HepG2 (cell line): ENCODE measurements around the gene EPB41L1. TPM values are rescaled to one million over a fixed set of nuclear protein-coding genes. Genes with fewer than 3 reads are reported as not detected.

Experiments
- ATAC-seq: fragments of 200-7000 bp; cut with Tn5 transposase; 3 replicates; pipeline ENCODE4 v1.9.1; 2020; ENCODE audit warnings: mild to moderate bottlenecking, moderate library complexity
- BruUV-seq: library from RNA; stranded (reverse); fragments of 400-500 nt; replicated peaks from 2 replicates; lab custom pipeline; 2021; lab: Mats Ljungman, UMichigan
- CTCF ChIA-PET: fragments of 300-600 bp; formaldehyde crosslinking; extraction: SDS; loops from one replicate; lab custom pipeline; 2021; ENCODE audit warnings: low total read pairs, inconsistent platforms, low intra/inter-chr PET ratio; lab: Yijun Ruan, JAX
- POLR2A ChIA-PET: fragments of 350-600 bp; sonication (Branson Sonifier 250); formaldehyde crosslinking; loops from one replicate; lab custom pipeline; 2020; ENCODE audit warnings: antibody characterized with exemption, inconsistent platforms; lab: Yijun Ruan, JAX
- DNase-seq: peaks from one replicate; pipeline ENCODE4 v3.0.0-alpha.2; 2015; ENCODE audit warnings: low spot score
- FAIRE-seq: peaks from 3 replicates; lab custom pipeline; 2011; peaks lifted over from hg19 to GRCh38; lab: Jason Lieb, UNC
- H2AFZ ChIP-seq: one replicate; pipeline ENCODE4 v1.6.1; 2011; ENCODE audit warnings: low read length, inconsistent platforms
- H3K27ac ChIP-seq: fragments of 300-600 bp; 3 replicates; pipeline ENCODE4 v1.8.0; 2011; ENCODE audit warnings: mixed run types, mild to moderate bottlenecking, mixed read lengths, low read length, inconsistent platforms; ENCODE audit not compliant: insufficient read depth; ENCODE audit errors: extremely low read length
- H3K27me3 ChIP-seq, 2 experiments: fragments of 200-600 bp in 1 of 2; 2 replicates in 1 of 2; 3 replicates in 1 of 2; pipeline versions ENCODE4 v1.6.0 to v1.8.0; 2011; ENCODE audit warnings: low read length in 2 of 2, mild to moderate bottlenecking in 2 of 2, moderate library complexity in 2 of 2, inconsistent platforms in 1 of 2; ENCODE audit not compliant: insufficient read depth in 2 of 2, control insufficient read depth in 1 of 2
- H3K36me3 ChIP-seq, 2 experiments: fragments of 200-600 bp in 1 of 2; replicated peaks in 1 of 2; 2 replicates in 1 of 2; 3 replicates in 1 of 2; pipeline versions ENCODE4 v1.5.1 to v1.8.0; 2011; ENCODE audit warnings: low read length in 2 of 2, inconsistent platforms in 1 of 2; ENCODE audit not compliant: insufficient read depth in 2 of 2, control insufficient read depth in 1 of 2
- H3K4me1 ChIP-seq: 2 replicates; pipeline ENCODE4 v1.5.1; 2012; ENCODE audit warnings: low read length, inconsistent platforms; ENCODE audit not compliant: insufficient read depth
- H3K4me2 ChIP-seq: 2 replicates; pipeline ENCODE4 v1.6.0; 2011; ENCODE audit warnings: low read depth, low read length, inconsistent platforms
- H3K4me3 ChIP-seq, 3 experiments: fragments of 200-600 bp in 1 of 3; sonication (generic), shearing (Covaris generic) in 1 of 3; replicated peaks in 1 of 3; 2 replicates each; pipeline ENCODE4 v1.5.1; 2011 to 2016; ENCODE audit warnings: low read length in 3 of 3, inconsistent platforms in 2 of 3, low read depth in 2 of 3, mild to moderate bottlenecking in 2 of 3, control low read depth in 1 of 3, mixed read lengths in 1 of 3; ENCODE audit not compliant: insufficient read depth in 1 of 3
- H3K79me2 ChIP-seq: one replicate; pipeline ENCODE4 v1.6.1; 2011; ENCODE audit warnings: low read length, inconsistent platforms; ENCODE audit not compliant: insufficient read depth
- H3K9ac ChIP-seq: 2 replicates; pipeline ENCODE4 v1.6.0; 2011; ENCODE audit warnings: mild to moderate bottlenecking, low read depth, low read length, inconsistent platforms; ENCODE audit not compliant: insufficient read depth
- H3K9me3 ChIP-seq: 2 replicates; pipeline ENCODE4 v1.5.1; 2012; ENCODE audit warnings: mild to moderate bottlenecking, low read length
- H4K20me1 ChIP-seq: 2 replicates; pipeline ENCODE4 v1.6.0; 2011; ENCODE audit warnings: inconsistent platforms, mild to moderate bottlenecking, low read length, moderate library complexity; ENCODE audit not compliant: insufficient read depth
- DMAP1 ChIP-seq: IDR thresholded peaks from 2 replicates; pipeline ENCODE4 v1.6.1; 2016
- FOXO1 ChIP-seq: sonication (generic); formaldehyde crosslinking; IDR thresholded peaks from 2 replicates; pipeline ENCODE4 v1.4.0; 2020; ENCODE audit warnings: missing genetic modification reagents
- HOXA3 ChIP-seq: sonication (generic); formaldehyde crosslinking; IDR thresholded peaks from 2 replicates; pipeline ENCODE4 v1.5.0; 2020; ENCODE audit warnings: missing genetic modification reagents
- KDM1A ChIP-seq: IDR thresholded peaks from 2 replicates; pipeline ENCODE4 v1.6.1; 2016; ENCODE audit warnings: missing compliant biosample characterization
- RAD51 ChIP-seq: fragments of 450-650 bp; IDR thresholded peaks from 2 replicates; pipeline ENCODE4 v1.6.1; 2016; ENCODE audit warnings: borderline replicate concordance
- TEAD2 ChIP-seq: sonication (generic); formaldehyde crosslinking; IDR thresholded peaks from 2 replicates; pipeline ENCODE4 v1.9.0; 2021; ENCODE audit warnings: missing genetic modification reagents
- TGIF2 ChIP-seq: IDR thresholded peaks from 2 replicates; pipeline ENCODE4 v1.6.1; 2016; ENCODE audit warnings: control low read depth, missing compliant biosample characterization
- ZKSCAN5 ChIP-seq: sonication (generic); formaldehyde crosslinking; IDR thresholded peaks from 2 replicates; pipeline ENCODE4 v1.5.1; 2020; ENCODE audit warnings: mild to moderate bottlenecking, missing genetic modification reagents
- ZNF329 ChIP-seq: sonication (generic); formaldehyde crosslinking; IDR thresholded peaks from 2 replicates; pipeline ENCODE4 v1.9.0; 2021; ENCODE audit warnings: low read depth, mild to moderate bottlenecking, missing genetic modification reagents
- WGBS: methylation state at CpG from one replicate; pipeline ENCODE4 v1.1.6; 2017; ENCODE audit warnings: low lambda C conversion rate; 5-methylcytosine and 5-hydroxymethylcytosine counted together
- in situ Hi-C: cut with HindIII; loops from 2 replicates; pipeline ENCODE4 v1.10.0; 2017; ENCODE audit warnings: low pct_unique_long_range_greater_than_20kb; ENCODE audit not compliant: extremely low pct_ligation_motif_present
- intact Hi-C: fragments of 100-400 bp; cut with micrococcal nuclease; formaldehyde crosslinking; loops from one replicate; pipeline ENCODE4 v1.10.0; 2022; ENCODE audit not compliant: unreplicated experiment
- polyA plus RNA-seq, 8 experiments: library from polyadenylated mRNA; depleted of rRNA in 3 of 8; stranded (reverse) in 7 of 8; unstranded in 1 of 8; fragments of >200 nt; fragmentation: Illumina TruSeq in 4 of 8; extraction: Trizol in 4 of 8; gene quantifications; 2 replicates each; pipeline versions ENCODE4 v1.2.1 to v1.2.3, GENCODE V29; 2011 to 2016; ENCODE audit warnings: low read depth in 4 of 8, missing spikeins in 1 of 8, mixed read lengths in 1 of 8; ENCODE audit not compliant: insufficient read depth in 1 of 8
- total RNA-seq, 5 experiments: library from RNA; depleted of rRNA; stranded (reverse); fragments of >200 nt; fragmentation: Illumina TruSeq; extraction: Trizol; gene quantifications; 2 replicates each; pipeline ENCODE4 v1.2.3, GENCODE V29; 2016; ENCODE audit warnings: low read depth in 1 of 5
- TF ChIP-seq, protein P1 (sequence below): sonication (generic); formaldehyde crosslinking; IDR thresholded peaks from 2 replicates; pipeline ENCODE4 v1.5.0; 2020; ENCODE audit warnings: mild to moderate bottlenecking, missing genetic modification reagents, borderline replicate concordance
- TF ChIP-seq, protein P2 (sequence below): sonication (generic); formaldehyde crosslinking; IDR thresholded peaks from 2 replicates; pipeline ENCODE4 v1.4.0; 2020; ENCODE audit warnings: missing genetic modification reagents
- TF ChIP-seq, protein P3 (sequence below), 2 experiments: sonication (generic) in 1 of 2; formaldehyde crosslinking in 1 of 2; IDR thresholded peaks; 2 replicates each; pipeline versions ENCODE4 v1.5.1 to v1.6.1; 2011 to 2020; ENCODE audit warnings: borderline replicate concordance in 1 of 2, low read depth in 1 of 2, low read length in 1 of 2, mild to moderate bottlenecking in 1 of 2, missing genetic modification reagents in 1 of 2, moderate library complexity in 1 of 2

Gene EPB41L1
- total and polyA plus RNA-seq, 2 of the 13 experiments (the other 11 are each of a cell fraction or from before 2014, with no cell fraction given): 16.7 to 39.0 TPM

DNA sequence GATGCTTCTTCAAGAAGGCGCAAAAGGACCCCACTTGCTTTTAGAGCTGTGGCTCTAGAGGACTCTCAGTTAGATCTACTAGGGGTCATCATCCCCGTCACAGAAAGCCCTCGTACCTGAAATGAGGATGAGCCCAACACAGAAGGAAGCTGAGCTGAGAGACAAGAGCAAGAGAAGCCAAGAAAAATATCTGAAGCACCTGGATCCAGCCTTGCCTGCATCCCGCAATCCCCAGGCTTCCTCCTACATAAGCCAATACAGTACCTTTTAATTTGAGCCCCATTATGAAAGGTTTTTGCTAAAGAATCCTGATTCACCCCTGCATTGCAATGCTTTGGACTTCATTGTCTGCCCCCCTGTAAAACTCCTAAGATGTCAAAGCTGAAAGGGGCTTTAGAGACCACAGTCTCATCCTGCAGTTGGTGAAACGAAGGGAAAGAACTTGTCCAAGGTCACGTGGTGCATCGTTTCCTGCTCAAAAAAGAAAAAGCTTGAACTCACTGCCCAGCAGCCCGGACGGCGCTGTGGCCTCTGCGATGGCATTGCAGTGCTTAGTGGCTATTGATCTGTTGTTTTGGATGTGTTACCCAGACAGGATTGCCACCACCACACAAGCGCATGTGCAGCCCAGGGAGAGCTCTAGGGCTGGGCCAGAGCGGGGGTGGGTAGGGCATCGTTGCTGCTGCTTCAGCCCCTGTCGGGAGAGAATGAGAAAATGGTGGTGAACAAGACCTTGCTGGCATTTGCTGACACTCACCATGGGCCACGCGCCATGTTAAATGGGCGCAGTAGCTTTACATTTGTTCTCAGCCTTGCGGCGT lies 110.1 kb downstream of the EPB41L1 start:
- Histone ChIP-seq H3K4me3 (no peak overlapping the region), H3K4me2 (no peak overlapping the region), H3K4me1 (peaks cover 12% of the 10 kb centered on the region), H3K36me3 (no peaks in the 10 kb centered on the region), H2AFZ (no peak overlapping the region), H3K27me3 (peaks cover 7 to 68% of the 10 kb centered on the region in 2 experiments), H3K9ac (no peak overlapping the region), H3K27ac (no peak overlapping the region), H3K79me2 (no peaks in the 10 kb centered on the region), H3K9me3 (no peaks in the 10 kb centered on the region), H4K20me1 (no peaks in the 10 kb centered on the region)
- peak; percentile 26 for FAIRE-seq
- POLR2A ChIA-PET: interaction anchor here (1.0 kb wide), 1 partner anchor 9 kb away, joined by 3 read pairs; no protein-coding TSS in a partner anchor
- WGBS: 40% methylated on average over 20 of the region's 20 CpGs
- DNase-seq: no peak
- BruUV-seq: no TSS peak
- CTCF ChIA-PET: no interaction called here
- in situ Hi-C loops (no loop called here), intact Hi-C loops (no loop called here)
- ATAC-seq: peak; percentile 17
- peak; percentile 79; the same call in 1 of the 2 replicates for TF ChIP-seq RAD51
- TF ChIP-seq, protein P1, sequence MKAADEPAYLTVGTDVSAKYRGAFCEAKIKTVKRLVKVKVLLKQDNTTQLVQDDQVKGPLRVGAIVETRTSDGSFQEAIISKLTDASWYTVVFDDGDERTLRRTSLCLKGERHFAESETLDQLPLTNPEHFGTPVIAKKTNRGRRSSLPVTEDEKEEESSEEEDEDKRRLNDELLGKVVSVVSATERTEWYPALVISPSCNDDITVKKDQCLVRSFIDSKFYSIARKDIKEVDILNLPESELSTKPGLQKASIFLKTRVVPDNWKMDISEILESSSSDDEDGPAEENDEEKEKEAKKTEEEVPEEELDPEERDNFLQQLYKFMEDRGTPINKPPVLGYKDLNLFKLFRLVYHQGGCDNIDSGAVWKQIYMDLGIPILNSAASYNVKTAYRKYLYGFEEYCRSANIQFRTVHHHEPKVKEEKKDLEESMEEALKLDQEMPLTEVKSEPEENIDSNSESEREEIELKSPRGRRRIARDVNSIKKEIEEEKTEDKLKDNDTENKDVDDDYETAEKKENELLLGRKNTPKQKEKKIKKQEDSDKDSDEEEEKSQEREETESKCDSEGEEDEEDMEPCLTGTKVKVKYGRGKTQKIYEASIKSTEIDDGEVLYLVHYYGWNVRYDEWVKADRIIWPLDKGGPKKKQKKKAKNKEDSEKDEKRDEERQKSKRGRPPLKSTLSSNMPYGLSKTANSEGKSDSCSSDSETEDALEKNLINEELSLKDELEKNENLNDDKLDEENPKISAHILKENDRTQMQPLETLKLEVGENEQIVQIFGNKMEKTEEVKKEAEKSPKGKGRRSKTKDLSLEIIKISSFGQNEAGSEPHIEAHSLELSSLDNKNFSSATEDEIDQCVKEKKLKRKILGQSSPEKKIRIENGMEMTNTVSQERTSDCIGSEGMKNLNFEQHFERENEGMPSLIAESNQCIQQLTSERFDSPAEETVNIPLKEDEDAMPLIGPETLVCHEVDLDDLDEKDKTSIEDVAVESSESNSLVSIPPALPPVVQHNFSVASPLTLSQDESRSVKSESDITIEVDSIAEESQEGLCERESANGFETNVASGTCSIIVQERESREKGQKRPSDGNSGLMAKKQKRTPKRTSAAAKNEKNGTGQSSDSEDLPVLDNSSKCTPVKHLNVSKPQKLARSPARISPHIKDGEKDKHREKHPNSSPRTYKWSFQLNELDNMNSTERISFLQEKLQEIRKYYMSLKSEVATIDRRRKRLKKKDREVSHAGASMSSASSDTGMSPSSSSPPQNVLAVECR (CRISPR knock-in tag): no peak
- TF ChIP-seq KDM1A: no peak
- peak; percentile 99 for TF ChIP-seq ZNF329 (CRISPR knock-in tag)
- TF ChIP-seq HOXA3: 0 out of 2 replicates have a peak, but pooled peaks have one; percentile 7
- TF ChIP-seq ZKSCAN5: no peak
- TF ChIP-seq DMAP1: no peak
- TF ChIP-seq FOXO1 (CRISPR knock-in tag): 0 out of 2 replicates have a peak, but pooled peaks have one; percentile 11
- no peak for TF ChIP-seq TGIF2 (CRISPR knock-in tag)
- 0 out of 2 replicates have a peak, but pooled peaks have one; percentile 36 for TF ChIP-seq TEAD2 (CRISPR knock-in tag)
- TF ChIP-seq, protein P2, sequence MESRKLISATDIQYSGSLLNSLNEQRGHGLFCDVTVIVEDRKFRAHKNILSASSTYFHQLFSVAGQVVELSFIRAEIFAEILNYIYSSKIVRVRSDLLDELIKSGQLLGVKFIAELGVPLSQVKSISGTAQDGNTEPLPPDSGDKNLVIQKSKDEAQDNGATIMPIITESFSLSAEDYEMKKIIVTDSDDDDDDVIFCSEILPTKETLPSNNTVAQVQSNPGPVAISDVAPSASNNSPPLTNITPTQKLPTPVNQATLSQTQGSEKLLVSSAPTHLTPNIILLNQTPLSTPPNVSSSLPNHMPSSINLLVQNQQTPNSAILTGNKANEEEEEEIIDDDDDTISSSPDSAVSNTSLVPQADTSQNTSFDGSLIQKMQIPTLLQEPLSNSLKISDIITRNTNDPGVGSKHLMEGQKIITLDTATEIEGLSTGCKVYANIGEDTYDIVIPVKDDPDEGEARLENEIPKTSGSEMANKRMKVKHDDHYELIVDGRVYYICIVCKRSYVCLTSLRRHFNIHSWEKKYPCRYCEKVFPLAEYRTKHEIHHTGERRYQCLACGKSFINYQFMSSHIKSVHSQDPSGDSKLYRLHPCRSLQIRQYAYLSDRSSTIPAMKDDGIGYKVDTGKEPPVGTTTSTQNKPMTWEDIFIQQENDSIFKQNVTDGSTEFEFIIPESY: 0 out of 2 replicates have a peak, but pooled peaks have one; percentile 32
- TF ChIP-seq, protein P3, sequence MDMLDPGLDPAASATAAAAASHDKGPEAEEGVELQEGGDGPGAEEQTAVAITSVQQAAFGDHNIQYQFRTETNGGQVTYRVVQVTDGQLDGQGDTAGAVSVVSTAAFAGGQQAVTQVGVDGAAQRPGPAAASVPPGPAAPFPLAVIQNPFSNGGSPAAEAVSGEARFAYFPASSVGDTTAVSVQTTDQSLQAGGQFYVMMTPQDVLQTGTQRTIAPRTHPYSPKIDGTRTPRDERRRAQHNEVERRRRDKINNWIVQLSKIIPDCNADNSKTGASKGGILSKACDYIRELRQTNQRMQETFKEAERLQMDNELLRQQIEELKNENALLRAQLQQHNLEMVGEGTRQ (IDR thresholded peaks at IDR 0.05; ENCODE audit: low read depth, low read length): peak; percentile 85
- TF ChIP-seq, protein P3 (CRISPR knock-in tag; IDR thresholded peaks at IDR 0.05; ENCODE audit: borderline replicate concordance): peak; percentile 58; the same call in 1 of the 2 replicates
